NB4 (cell line): Measurements from ENCODE around the gene SRGAP3.

Source experiments
- POLR2A ChIP-seq: IDR thresholded peaks from 2 replicates; pipeline ENCODE4 v1.6.1; 2011; ENCODE audit warnings: mild to moderate bottlenecking; ENCODE audit not compliant: insufficient read length; ENCODE audit errors: extremely low read depth
- TF ChIP-seq, protein P1 (sequence below): IDR thresholded peaks from one replicate; pipeline ENCODE4 v1.5.1; 2012; ENCODE audit warnings: low read depth, low read length
- TF ChIP-seq, protein P2 (sequence below): IDR thresholded peaks from 2 replicates; pipeline ENCODE4 v1.6.1; 2011; ENCODE audit warnings: low read depth, low read length

DNA sequence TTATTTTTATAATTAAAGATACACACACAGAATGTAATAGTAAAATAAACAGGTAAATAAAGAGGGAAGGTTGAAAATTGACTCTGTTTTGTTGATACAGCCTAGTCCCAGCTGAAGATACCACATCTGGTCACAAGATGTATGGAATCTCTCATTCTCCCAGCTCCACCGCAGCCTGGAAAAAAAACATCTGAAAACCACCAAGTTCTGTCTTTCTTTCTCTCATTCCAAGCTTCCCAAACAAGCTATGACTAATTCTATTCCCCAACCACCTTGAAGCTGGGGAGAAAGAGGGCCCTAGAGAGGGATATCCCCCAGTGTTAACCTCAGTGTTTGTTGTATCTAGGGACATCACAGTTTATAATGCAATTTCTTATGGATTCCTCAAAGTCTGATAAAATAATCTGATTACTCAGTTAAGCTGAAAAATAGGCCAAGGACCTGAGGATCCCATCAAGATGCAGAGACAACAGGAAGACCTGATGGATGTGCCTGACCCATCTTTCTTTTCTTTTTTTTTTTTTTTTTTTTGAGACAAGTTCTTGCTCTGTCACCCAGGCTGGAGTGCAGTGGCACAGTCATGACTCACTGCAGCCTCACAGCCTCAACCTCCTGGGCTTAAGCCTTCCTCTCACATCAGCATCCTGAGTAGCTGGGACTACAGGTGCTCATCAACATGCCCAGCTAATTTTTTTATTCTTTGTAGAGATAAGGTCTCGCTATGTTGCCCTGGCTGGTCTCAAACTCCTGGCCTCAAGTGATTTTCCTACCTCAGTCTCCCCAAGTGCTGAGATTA lies 38.1 kb downstream of the SRGAP3 start:
- TF ChIP-seq, protein P1, sequence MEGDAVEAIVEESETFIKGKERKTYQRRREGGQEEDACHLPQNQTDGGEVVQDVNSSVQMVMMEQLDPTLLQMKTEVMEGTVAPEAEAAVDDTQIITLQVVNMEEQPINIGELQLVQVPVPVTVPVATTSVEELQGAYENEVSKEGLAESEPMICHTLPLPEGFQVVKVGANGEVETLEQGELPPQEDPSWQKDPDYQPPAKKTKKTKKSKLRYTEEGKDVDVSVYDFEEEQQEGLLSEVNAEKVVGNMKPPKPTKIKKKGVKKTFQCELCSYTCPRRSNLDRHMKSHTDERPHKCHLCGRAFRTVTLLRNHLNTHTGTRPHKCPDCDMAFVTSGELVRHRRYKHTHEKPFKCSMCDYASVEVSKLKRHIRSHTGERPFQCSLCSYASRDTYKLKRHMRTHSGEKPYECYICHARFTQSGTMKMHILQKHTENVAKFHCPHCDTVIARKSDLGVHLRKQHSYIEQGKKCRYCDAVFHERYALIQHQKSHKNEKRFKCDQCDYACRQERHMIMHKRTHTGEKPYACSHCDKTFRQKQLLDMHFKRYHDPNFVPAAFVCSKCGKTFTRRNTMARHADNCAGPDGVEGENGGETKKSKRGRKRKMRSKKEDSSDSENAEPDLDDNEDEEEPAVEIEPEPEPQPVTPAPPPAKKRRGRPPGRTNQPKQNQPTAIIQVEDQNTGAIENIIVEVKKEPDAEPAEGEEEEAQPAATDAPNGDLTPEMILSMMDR = no peak
- no peak for TF ChIP-seq POLR2A
- TF ChIP-seq, protein P2, sequence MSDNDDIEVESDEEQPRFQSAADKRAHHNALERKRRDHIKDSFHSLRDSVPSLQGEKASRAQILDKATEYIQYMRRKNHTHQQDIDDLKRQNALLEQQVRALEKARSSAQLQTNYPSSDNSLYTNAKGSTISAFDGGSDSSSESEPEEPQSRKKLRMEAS = no peak
